MCF 10A (cell line): Measurements from ENCODE around the gene ANGPT4. TPM values are rescaled to one million over a fixed set of nuclear protein-coding genes. Genes with fewer than 3 reads are reported as not detected.
A peak's percentile ranks its signal among the peaks of the same experiment; 100 is the strongest.

ENCODE experiments used
- BruUV-seq: library from RNA; stranded (reverse); fragments of 400-500 nt; replicated peaks from 2 replicates; lab custom pipeline; 2021; lab: Mats Ljungman, UMichigan
- CTCF ChIA-PET: fragments of 300-600 bp; sonication (Branson Sonifier 250); formaldehyde crosslinking; extraction: SDS; loops from one replicate; lab custom pipeline; 2021; ENCODE audit warnings: antibody characterized with exemption, inconsistent platforms; lab: Yijun Ruan, JAX
- POLR2A ChIA-PET: fragments of 300-600, 350-650 bp; sonication (Branson Sonifier 250); formaldehyde crosslinking; extraction: SDS; loops from one replicate; lab custom pipeline; 2020; ENCODE audit warnings: antibody characterized with exemption, inconsistent platforms; lab: Yijun Ruan, JAX
- DNase-seq: peaks from one replicate; pipeline ENCODE4 v3.0.0-alpha.2; 2018; ENCODE audit not compliant: unreplicated experiment
- H3K27ac Mint-ChIP-seq: one replicate; pipeline ENCODE4 v1.8.0; 2022; ENCODE audit warnings: mild to moderate bottlenecking, low read depth, mixed read lengths; ENCODE audit not compliant: unreplicated experiment
- H3K27me3 Mint-ChIP-seq: one replicate; pipeline ENCODE4 v1.8.0; 2022; ENCODE audit warnings: mixed read lengths; ENCODE audit not compliant: insufficient read depth, unreplicated experiment
- H3K36me3 Mint-ChIP-seq: one replicate; pipeline ENCODE4 v1.8.0; 2022; ENCODE audit warnings: mild to moderate bottlenecking, moderate library complexity, mixed read lengths; ENCODE audit not compliant: insufficient read depth, unreplicated experiment
- H3K4me1 Mint-ChIP-seq: one replicate; pipeline ENCODE4 v1.8.0; 2022; ENCODE audit warnings: mixed read lengths; ENCODE audit not compliant: insufficient read depth, unreplicated experiment
- H3K4me3 Mint-ChIP-seq: one replicate; pipeline ENCODE4 v1.8.0; 2022; ENCODE audit warnings: mild to moderate bottlenecking, moderate library complexity, mixed read lengths; ENCODE audit not compliant: unreplicated experiment
- H3K9me3 Mint-ChIP-seq: one replicate; pipeline ENCODE4 v1.8.0; 2022; ENCODE audit warnings: mixed read lengths; ENCODE audit not compliant: unreplicated experiment
- CTCF ChIP-seq: fragments of 200-600 bp; IDR thresholded peaks from one replicate; pipeline ENCODE4 v1.8.0; 2022; ENCODE audit warnings: antibody characterized with exemption, mild to moderate bottlenecking; ENCODE audit not compliant: unreplicated experiment
- intact Hi-C: fragments of 100-400 bp; cut with micrococcal nuclease; formaldehyde crosslinking; loops from 2 replicates; pipeline ENCODE4 v1.14.1; 2022
- total RNA-seq: library from RNA; stranded (reverse); gene quantifications from 2 replicates; pipeline ENCODE4 v1.2.3, GENCODE V29; 2022

The ANGPT4 gene
- total RNA-seq, 1 experiment from 2014 or later = not detected

GRCh38 chr20:878511-879307 is 37.4 kb downstream of the ANGPT4 start:
- H3K4me1 Mint-ChIP-seq = peaks cover 38% of the 10 kb centered on the region
- no peaks in the 10 kb centered on the region for H3K27me3 Mint-ChIP-seq
- no peak for TF ChIP-seq CTCF
- intact Hi-C loops = no loop called here
- no TSS peak for BruUV-seq
- no peak overlapping the region for H3K4me3 Mint-ChIP-seq
- no peaks in the 10 kb centered on the region for H3K9me3 Mint-ChIP-seq
- ChIA-PET POLR2A (interaction anchor here (0.8 to 1.4 kb wide), 3 partner anchors 14 to 36 kb away, joined by 3 read pairs; no protein-coding TSS in a partner anchor), CTCF (interaction anchor here (0.6 to 1.3 kb wide), 2 partner anchors 63 to 77 kb away, joined by 3 to 4 read pairs; no protein-coding TSS in a partner anchor)
- H3K27ac Mint-ChIP-seq = no peak overlapping the region
- H3K36me3 Mint-ChIP-seq = no peaks in the 10 kb centered on the region
- peak; percentile 49 for DNase-seq

DNA sequence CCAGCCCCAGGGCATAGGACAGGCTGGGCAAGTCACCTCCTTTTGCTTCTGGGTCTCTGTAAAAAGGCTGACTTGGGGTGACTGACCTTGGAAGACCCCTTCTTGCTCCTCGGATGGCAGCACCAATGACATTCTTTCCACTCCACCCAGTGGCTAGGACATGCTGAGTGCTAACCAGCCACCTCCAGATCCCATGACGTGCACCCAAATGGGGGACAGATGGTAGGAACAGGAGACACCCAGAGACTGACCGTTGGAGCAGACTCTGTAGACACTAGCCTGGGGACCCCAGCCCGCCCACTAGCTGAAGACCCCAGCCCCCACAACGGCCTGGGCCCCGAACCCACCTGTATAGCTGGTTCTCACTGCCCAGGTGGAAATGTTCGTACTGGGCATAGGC is 38.3 kb downstream of the ANGPT4 start:
- Mint-ChIP-seq H3K9me3 (no peaks in the 10 kb centered on the region), H3K27me3 (no peaks in the 10 kb centered on the region), H3K36me3 (no peaks in the 10 kb centered on the region), H3K27ac (no peak overlapping the region), H3K4me1 (peaks cover 30% of the 10 kb centered on the region), H3K4me3 (no peak overlapping the region)
- CTCF ChIA-PET = interaction anchor here (1.5 kb wide), 1 partner anchor 32 kb away, joined by 4 read pairs; no protein-coding TSS in a partner anchor
- POLR2A ChIA-PET = interaction anchor here (1.0 to 1.3 kb wide), 3 partner anchors 17 to 21 kb away, joined by 3 read pairs; no protein-coding TSS in a partner anchor
- BruUV-seq = no TSS peak
- no peak for DNase-seq
- intact Hi-C loops = no loop called here
- TF ChIP-seq CTCF = no peak

- Mint-ChIP-seq H3K27me3 (no peaks in the 10 kb centered on the region), H3K4me1 (peaks cover 13% of the 10 kb centered on the region), H3K9me3 (no peaks in the 10 kb centered on the region), H3K4me3 (no peak overlapping the region), H3K36me3 (no peaks in the 10 kb centered on the region), H3K27ac (no peak overlapping the region)
- no peak for TF ChIP-seq CTCF
- POLR2A ChIA-PET = interaction anchor here (0.7 kb wide), 1 partner anchor 40 kb away, joined by 3 read pairs; no protein-coding TSS in a partner anchor
- no TSS peak for BruUV-seq
- CTCF ChIA-PET = interaction anchor here (0.6 kb wide), 1 partner anchor 51 kb away, joined by 3 read pairs; no protein-coding TSS in a partner anchor
- no peak for DNase-seq
- intact Hi-C loops = no loop called here
Measured at GRCh38 chr20:875115-875514, 41.0 kb downstream of the ANGPT4 start.

DNA sequence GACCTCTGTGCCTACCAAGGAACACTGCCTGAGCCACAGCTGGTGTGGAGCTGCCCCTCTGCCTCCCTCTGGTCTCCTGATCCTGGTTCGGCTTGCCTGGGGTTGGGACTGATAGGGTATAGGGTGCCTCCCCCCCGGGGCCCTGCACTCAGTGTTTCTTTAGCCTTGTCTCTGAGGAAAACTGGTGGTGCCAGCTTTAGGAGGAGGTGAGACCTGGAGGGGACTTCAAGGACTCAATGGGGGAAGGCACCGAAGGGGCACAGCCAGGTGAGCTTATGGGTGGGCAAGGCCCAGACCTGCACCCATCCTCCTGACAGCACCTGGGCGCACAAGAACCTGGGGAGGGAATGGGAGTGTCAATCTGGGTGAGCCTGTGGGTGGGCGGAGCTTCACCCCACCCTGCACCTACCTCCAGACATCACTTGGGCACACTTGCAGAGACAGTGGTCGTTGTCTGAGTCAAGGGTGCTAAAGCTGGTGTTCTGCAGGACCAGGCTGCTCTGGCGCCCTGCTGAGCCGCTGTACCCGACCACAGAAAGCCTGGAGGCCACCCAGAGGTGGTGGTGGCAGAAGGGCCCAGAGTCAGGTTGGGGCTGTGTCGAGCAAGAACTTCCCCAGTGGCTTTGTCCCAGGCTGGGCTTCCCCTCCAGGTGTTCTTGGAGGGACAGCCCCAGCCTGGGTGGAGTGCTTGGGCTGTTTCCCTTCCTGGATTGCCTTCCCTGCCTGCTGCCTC is 42.1 kb downstream of the ANGPT4 start:
- ChIA-PET CTCF (no interaction called here), POLR2A (interaction anchor here (0.6 kb wide), 1 partner anchor 148 kb away, joined by 3 read pairs; no protein-coding TSS in a partner anchor)
- Mint-ChIP-seq H3K27me3 (no peaks in the 10 kb centered on the region), H3K4me3 (no peak overlapping the region), H3K27ac (no peak overlapping the region), H3K9me3 (no peaks in the 10 kb centered on the region), H3K4me1 (peaks cover 9% of the 10 kb centered on the region), H3K36me3 (no peaks in the 10 kb centered on the region)
- no peak for TF ChIP-seq CTCF
- DNase-seq = no peak
- intact Hi-C loops = no loop called here
- BruUV-seq = no TSS peak
